Gastrocnemius medialis (tissue), 4 donors: ENCODE results near the gene ARID1B. TPM values are rescaled to one million over a fixed set of nuclear protein-coding genes. Genes with fewer than 3 reads are reported as not detected.

Source experiments
- ATAC-seq, 2 donors: fragments of 150-250 bp; one replicate each; pipeline ENCODE4 v1.9.1; 2016
- DNase-seq, 2 donors: peaks; one replicate each; pipeline ENCODE4 v3.0.0-alpha.2; 2019
- H3K27ac ChIP-seq, 4 donors: fragments of 200-600 bp; sonication (generic); 1 replicate in 1 of 4; 2 replicates in 3 of 4; pipeline ENCODE4 v1.5.1; 2016 to 2018; ENCODE audit warnings: mild to moderate bottlenecking in 2 of 4, moderate library complexity in 1 of 4
- H3K27me3 ChIP-seq, 3 donors: fragments of 200-600 bp; sonication (generic) in 2 of 3; 1 replicate in 1 of 3; 2 replicates in 2 of 3; pipeline versions ENCODE4 v1.5.1 to v1.6.0; 2016 to 2019; ENCODE audit warnings: mild to moderate bottlenecking in 1 of 3, moderate library complexity in 1 of 3
- H3K36me3 ChIP-seq, 2 donors: fragments of 200-600 bp; sonication (generic) in 1 of 2; one replicate each; pipeline ENCODE4 v1.5.1; 2017 to 2018
- H3K4me1 ChIP-seq, 2 donors: fragments of 200-600 bp; sonication (generic) in 1 of 2; one replicate each; pipeline ENCODE4 v1.5.1; 2016 to 2017; ENCODE audit warnings: mild to moderate bottlenecking in 2 of 2
- H3K4me3 ChIP-seq, 4 donors: fragments of 200-600 bp; sonication (generic) in 3 of 4; 1 replicate in 1 of 4; 2 replicates in 3 of 4; pipeline ENCODE4 v1.5.1; 2016 to 2019; ENCODE audit warnings: mild to moderate bottlenecking in 2 of 4
- H3K9me3 ChIP-seq, 3 donors: fragments of 200-600 bp; sonication (generic) in 2 of 3; 1 replicate in 1 of 3; 2 replicates in 2 of 3; pipeline ENCODE4 v1.5.1; 2016 to 2019
- POLR2A ChIP-seq, 2 donors: fragments of 450-650 bp; IDR thresholded peaks; one replicate each; pipeline ENCODE4 v1.6.1; 2017; ENCODE audit warnings: antibody characterized with exemption in 2 of 2, mild to moderate bottlenecking in 2 of 2, moderate library complexity in 2 of 2
- in situ Hi-C, 4 donors: fragments of 200-750 bp; cut with MboI; loops; one replicate each; pipeline versions ENCODE4 v1.15.0 to v1.8.0; 2017; ENCODE audit warnings: low sequenced_read_pairs in 4 of 4
- intact Hi-C: fragments of 100-400 bp; cut with DNase I; formaldehyde crosslinking; loops from one replicate; pipeline ENCODE4 v1.15.1; 2023; ENCODE audit warnings: low total_unique reads
- total RNA-seq, 4 donors: library from RNA; depleted of rRNA; stranded (reverse); fragments of >200 nt; gene quantifications; one replicate each; pipeline versions ENCODE4 v1.1.0 to v1.2.3, GENCODE V29; 2016
- TF ChIP-seq, protein P1 (sequence below), 5 experiments: fragments of 450-650 bp in 3 of 5; fragments of 200-600 bp in 2 of 5; sonication (generic) in 2 of 5; IDR thresholded peaks in 4 of 5; conservative IDR thresholded peaks in 1 of 5; 1 replicate in 4 of 5; 2 replicates in 1 of 5; pipeline ENCODE4 v1.5.1; 2016 to 2019; ENCODE audit warnings: antibody characterized with exemption in 5 of 5, mild to moderate bottlenecking in 3 of 5, moderate library complexity in 3 of 5

ARID1B gene
- total RNA-seq, 4 donors from 2014 or later, result 54.9 to 75.3 (median 62.0) TPM

- TF ChIP-seq POLR2A (IDR thresholded peaks at IDR 0.05), result no peak
- TF ChIP-seq, protein P1, sequence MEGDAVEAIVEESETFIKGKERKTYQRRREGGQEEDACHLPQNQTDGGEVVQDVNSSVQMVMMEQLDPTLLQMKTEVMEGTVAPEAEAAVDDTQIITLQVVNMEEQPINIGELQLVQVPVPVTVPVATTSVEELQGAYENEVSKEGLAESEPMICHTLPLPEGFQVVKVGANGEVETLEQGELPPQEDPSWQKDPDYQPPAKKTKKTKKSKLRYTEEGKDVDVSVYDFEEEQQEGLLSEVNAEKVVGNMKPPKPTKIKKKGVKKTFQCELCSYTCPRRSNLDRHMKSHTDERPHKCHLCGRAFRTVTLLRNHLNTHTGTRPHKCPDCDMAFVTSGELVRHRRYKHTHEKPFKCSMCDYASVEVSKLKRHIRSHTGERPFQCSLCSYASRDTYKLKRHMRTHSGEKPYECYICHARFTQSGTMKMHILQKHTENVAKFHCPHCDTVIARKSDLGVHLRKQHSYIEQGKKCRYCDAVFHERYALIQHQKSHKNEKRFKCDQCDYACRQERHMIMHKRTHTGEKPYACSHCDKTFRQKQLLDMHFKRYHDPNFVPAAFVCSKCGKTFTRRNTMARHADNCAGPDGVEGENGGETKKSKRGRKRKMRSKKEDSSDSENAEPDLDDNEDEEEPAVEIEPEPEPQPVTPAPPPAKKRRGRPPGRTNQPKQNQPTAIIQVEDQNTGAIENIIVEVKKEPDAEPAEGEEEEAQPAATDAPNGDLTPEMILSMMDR (IDR thresholded peaks at IDR 0.05 in 4 of 5, conservative IDR thresholded peaks at IDR 0.05 in 1 of 5), result no peak
- Histone ChIP-seq H3K27ac (no peak overlapping the region), H3K4me1 (peaks cover 33 to 35% of the 10 kb centered on the region in 2 donors), H3K27me3 (no peaks in the 10 kb centered on the region), H3K36me3 (no peaks in the 10 kb centered on the region), H3K4me3 (no peak overlapping the region), H3K9me3 (no peaks in the 10 kb centered on the region)
- ATAC-seq (no peak), DNase-seq (no peak)
- intact Hi-C loops (no loop called here), in situ Hi-C loops (no loop called here)
These were observed 142.7 kb downstream of the ARID1B start for GRCh38 chr6:156919814-156920369.

GRCh38 chr6:156924246-156924645 lies 147.1 kb downstream of the ARID1B start:
- no peak overlapping the region for H3K27ac ChIP-seq
- no peaks in the 10 kb centered on the region for H3K36me3 ChIP-seq
- no peaks in the 10 kb centered on the region for H3K9me3 ChIP-seq
- no peaks in the 10 kb centered on the region for H3K27me3 ChIP-seq
- intact Hi-C loops (no loop called here), in situ Hi-C loops (no loop called here)
- DNase-seq (no peak), ATAC-seq (no peak)
- H3K4me3 ChIP-seq, result no peak overlapping the region
- TF ChIP-seq POLR2A (IDR thresholded peaks at IDR 0.05), result no peak
- TF ChIP-seq, protein P1 (IDR thresholded peaks at IDR 0.05 in 4 of 5, conservative IDR thresholded peaks at IDR 0.05 in 1 of 5), result no peak
- peaks cover 32 to 38% of the 10 kb centered on the region in 2 donors for H3K4me1 ChIP-seq

DNA sequence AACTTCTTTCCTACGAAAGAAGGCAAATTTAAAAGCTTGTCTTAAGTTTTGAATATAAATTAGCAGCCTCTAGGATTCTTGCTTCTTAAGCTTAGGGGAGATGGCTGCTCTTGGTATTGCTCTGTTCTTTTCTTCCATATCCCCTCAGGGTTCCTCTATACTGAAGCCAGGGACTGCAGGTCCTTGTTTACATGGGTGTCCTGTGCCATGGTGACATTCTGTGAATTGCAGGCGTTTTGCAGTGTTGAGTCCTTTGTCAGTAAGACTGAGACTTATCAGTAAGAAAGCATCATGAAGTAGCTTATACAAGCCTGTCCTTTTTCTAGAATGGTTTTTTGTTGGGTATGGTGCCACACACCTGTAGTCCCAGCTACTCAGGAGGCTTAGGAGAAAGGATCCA lies 147.8 kb downstream of the ARID1B start:
- Histone ChIP-seq H3K9me3 (no peaks in the 10 kb centered on the region), H3K4me3 (no peak overlapping the region), H3K4me1 (peaks cover 25 to 38% of the 10 kb centered on the region in 2 donors), H3K27me3 (no peaks in the 10 kb centered on the region), H3K27ac (no peak overlapping the region), H3K36me3 (no peaks in the 10 kb centered on the region)
- intact Hi-C loops, result no loop called here
- TF ChIP-seq POLR2A (IDR thresholded peaks at IDR 0.05), result no peak
- TF ChIP-seq, protein P1 (IDR thresholded peaks at IDR 0.05 in 4 of 5, conservative IDR thresholded peaks at IDR 0.05 in 1 of 5), result no peak
- ATAC-seq, result peak in 1 of 2 donors; percentile 10
- DNase-seq, result no peak
- in situ Hi-C loops, result no loop called here

DNA sequence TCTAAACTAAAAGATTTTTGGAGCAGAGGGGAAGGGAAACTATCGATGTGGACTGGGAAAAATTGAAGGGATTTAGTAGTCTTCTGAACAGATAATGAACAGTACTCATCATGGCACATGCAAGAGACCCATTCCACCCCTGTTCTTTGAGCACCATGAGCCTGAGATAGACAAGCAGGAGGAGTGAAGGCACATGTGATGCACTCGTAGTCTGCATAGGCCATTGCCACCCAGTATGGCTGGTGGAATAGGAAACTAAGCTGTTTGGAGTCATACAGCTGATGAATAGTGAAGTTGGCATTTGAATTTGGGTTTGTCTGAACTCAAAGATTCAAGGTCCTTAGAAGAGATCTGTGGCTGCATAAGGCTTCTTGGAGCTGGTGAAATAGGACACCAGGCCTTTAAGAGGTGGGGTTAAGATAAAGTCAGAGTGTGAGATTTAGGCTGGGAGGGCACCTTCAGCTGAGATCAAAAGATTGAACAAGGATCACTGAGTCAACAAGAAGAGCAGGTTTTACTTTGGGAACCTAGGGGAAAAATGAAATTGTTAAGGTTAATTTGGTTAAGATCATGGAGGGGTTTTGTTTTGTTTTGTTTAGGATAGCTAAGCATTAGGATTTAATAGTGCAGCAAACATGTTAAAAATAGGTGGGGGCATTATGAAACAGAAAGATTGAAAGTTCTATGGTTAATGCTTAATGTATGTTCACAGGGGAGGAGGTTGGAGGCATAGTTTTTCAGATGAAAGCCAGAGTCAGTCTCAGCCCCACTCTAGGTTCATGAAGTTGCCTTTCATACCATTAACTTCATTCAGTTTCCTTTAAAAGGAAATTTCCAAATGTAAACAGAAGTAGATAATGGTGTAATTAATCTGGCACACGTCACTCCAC lies 148.8 kb downstream of the ARID1B start:
- intact Hi-C loops, result no loop called here
- H3K36me3 ChIP-seq, result no peaks in the 10 kb centered on the region
- H3K27me3 ChIP-seq, result no peaks in the 10 kb centered on the region
- H3K4me3 ChIP-seq, result no peak overlapping the region
- H3K4me1 ChIP-seq, result peaks cover 25 to 38% of the 10 kb centered on the region in 2 donors
- no peak for DNase-seq
- in situ Hi-C loops, result no loop called here
- peak overlapping the region in 3 of 4 donors; percentile 21 to 35 (median 30) for H3K27ac ChIP-seq
- TF ChIP-seq, protein P1 (IDR thresholded peaks at IDR 0.05 in 4 of 5, conservative IDR thresholded peaks at IDR 0.05 in 1 of 5), result no peak
- no peak for TF ChIP-seq POLR2A (IDR thresholded peaks at IDR 0.05)
- no peaks in the 10 kb centered on the region for H3K9me3 ChIP-seq
- ATAC-seq, result peak in 1 of 2 donors; percentile 43
